Myocyte (in vitro differentiated cells): ENCODE measurements around the gene COQ10B. TPM values are rescaled to one million over a fixed set of nuclear protein-coding genes. Genes with fewer than 3 reads are reported as not detected.

ENCODE experiments used
- DNase-seq: peaks from one replicate; pipeline ENCODE4 v3.0.0-alpha.2; 2012; ENCODE audit warnings: low read depth
- total RNA-seq: library from RNA; depleted of rRNA; stranded (reverse); fragments of >200 nt; gene quantifications from 2 replicates; pipeline ENCODE4 v1.2.3, GENCODE V29; 2014

COQ10B gene
- total RNA-seq, 1 donor from 2014 or later: 40.1 TPM

- DNase-seq: peak; percentile 9
Measured at GRCh38 chr2:197500503-197501131, 47.3 kb downstream of the COQ10B start.

DNA sequence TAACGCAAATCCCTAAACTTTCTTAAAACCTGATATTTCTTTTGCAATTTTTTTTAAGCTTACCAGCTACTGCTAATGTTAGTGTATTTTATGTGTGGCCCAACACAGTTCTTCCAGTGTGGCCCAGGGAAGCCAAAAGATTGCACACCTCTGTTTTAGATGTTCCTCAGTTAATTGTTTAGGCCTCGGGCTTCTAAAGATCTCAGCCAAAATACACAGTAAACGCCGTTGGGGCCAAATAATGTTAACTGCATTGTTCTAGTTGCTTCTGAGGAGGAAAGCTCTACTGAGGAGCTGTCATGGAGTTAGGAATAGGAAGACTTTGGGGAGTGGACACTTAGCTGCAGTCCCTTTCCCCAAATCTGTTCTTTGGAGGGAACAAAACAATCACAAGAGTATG, 48.8 kb downstream of the COQ10B start:
- no peak for DNase-seq

- DNase-seq: no peak
Measured at GRCh38 chr2:197502685-197503084, 49.3 kb downstream of the COQ10B start.

DNA sequence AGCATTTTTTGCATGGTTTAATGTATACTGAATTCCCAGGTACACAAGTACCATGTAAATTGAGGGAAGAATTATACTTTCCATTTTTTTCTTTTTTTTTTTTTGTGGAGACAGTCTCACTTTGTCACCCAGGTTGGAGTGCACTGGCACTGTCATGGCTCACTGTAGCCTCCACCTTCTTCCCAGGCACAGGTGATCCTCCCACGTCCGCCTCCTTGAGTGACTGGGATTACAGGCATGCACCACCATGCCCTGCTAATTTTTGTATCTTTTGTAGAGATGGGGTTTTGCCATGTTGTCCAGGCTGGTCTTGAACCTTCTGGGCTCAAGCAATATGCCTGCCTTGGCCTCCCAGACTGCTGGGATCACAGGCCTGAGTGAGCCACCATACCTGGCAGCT, 50.6 kb downstream of the COQ10B start:
- no peak for DNase-seq

- DNase-seq: no peak
Measured at GRCh38 chr2:197504512-197504911, 51.2 kb downstream of the COQ10B start.

GRCh38 chr2:197506658-197507057, 53.3 kb downstream of the COQ10B start:
- DNase-seq: no peak

GRCh38 chr2:197513915-197514314, 60.6 kb downstream of the COQ10B start:
- no peak for DNase-seq

GRCh38 chr2:197514754-197515153, 61.4 kb downstream of the COQ10B start:
- DNase-seq: no peak

- peak; percentile 63 for DNase-seq
Measured at GRCh38 chr2:197515315-197515738, 62.0 kb downstream of the COQ10B start.

DNA sequence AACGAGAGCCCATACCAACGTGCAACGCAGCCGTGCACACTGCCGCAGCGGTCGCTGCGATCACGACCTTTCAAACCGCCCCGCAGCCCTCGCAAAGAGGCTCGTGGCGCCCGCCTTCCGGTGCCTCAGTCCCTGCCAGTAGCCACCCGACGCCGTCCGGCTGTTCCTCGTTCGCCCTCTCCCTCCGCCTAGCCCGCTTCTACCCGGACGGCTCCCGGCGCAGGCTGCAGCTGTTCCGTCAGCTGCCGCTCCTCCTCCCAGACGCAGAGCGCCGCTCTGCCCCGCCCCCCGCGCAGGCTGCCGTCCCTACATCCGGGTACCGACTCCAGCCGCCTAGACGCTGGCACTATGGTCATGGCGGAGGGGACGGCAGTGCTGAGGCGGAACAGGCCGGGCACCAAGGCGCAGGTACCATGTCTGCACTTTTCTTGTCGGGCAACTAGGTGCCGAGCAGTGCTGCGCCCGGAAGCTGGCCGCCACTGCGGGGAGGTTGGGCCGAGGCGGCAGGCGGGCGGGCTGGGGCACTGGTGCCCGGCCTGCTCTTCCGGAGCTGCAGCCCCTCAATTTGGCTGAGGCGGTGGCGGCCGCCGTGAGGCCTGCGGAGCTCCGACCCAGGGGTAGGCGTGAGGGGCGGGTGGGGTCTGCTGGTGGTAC, 62.5 kb downstream of the COQ10B start, which contains the start of gene MOB4:
MOB4 (plus strand) TSS at position 328 of the 654 bp plus-strand sequence; CDS start at position 349, 21 bp downstream.
- DNase-seq: peak; percentile 97

DNA sequence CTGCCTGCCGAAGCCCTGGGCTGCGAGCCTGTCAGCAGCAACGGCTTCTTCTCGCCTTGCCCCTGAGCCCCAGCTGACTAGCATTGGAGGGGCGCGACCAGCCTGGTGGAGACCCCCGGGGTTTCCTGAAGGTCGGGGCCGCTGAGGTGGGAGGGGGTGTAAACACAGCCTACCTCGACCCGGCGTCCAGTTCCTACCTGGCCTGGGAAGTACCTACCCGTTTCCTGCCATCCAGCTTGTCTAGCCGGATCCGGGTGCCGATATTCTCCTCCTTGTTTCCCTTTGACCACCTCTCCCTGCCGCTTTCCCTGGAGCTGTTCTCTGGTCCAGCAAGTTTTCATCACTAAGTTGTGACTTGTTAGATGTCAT, 63.0 kb downstream of the COQ10B start:
- DNase-seq: peak; percentile 34

GRCh38 chr2:197517150-197517549, 63.8 kb downstream of the COQ10B start:
- DNase-seq: no peak

Other genes with a start within 250 kb of the COQ10B start
- 6.0 and 9.7 TPM in 2 replicates for gene ANKRD44, start 142.8 kb upstream of the COQ10B start, total RNA-seq
- 285 and 321 TPM in 2 replicates for gene SF3B1, start 18.5 kb upstream of the COQ10B start, total RNA-seq
- gene HSPD1, start 46.3 kb downstream of the COQ10B start, total RNA-seq: 119 and 133 TPM in 2 replicates
- gene HSPE1, start 46.8 kb downstream of the COQ10B start, total RNA-seq: 99.7 and 130 TPM in 2 replicates
- 39.9 and 46.5 TPM in 2 replicates for gene MOB4, start 62.5 kb downstream of the COQ10B start, total RNA-seq
- gene RFTN2, start 222.0 kb downstream of the COQ10B start, total RNA-seq: 6.2 and 6.8 TPM in 2 replicates